ENCODE data around the gene VIM.

The VIM gene

DNA sequence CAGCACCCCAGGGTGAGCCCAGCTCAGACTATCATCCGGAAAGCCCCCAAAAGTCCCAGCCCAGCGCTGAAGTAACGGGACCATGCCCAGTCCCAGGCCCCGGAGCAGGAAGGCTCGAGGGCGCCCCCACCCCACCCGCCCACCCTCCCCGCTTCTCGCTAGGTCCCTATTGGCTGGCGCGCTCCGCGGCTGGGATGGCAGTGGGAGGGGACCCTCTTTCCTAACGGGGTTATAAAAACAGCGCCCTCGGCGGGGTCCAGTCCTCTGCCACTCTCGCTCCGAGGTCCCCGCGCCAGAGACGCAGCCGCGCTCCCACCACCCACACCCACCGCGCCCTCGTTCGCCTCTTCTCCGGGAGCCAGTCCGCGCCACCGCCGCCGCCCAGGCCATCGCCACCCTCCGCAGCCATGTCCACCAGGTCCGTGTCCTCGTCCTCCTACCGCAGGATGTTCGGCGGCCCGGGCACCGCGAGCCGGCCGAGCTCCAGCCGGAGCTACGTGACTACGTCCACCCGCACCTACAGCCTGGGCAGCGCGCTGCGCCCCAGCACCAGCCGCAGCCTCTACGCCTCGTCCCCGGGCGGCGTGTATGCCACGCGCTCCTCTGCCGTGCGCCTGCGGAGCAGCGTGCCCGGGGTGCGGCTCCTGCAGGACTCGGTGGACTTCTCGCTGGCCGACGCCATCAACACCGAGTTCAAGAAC is 1.1 kb downstream of the VIM start (continued):
- TF ChIP-seq KLF7 (tag by site-specific recombination; IDR thresholded peaks at IDR 0.05; ENCODE audit: borderline replicate concordance): peak; percentile 57; the same call in 1 of the 2 replicates
- no peak for TF ChIP-seq ZNF157 (tag by site-specific recombination; IDR thresholded peaks at IDR 0.05)
- TF ChIP-seq, protein P1, sequence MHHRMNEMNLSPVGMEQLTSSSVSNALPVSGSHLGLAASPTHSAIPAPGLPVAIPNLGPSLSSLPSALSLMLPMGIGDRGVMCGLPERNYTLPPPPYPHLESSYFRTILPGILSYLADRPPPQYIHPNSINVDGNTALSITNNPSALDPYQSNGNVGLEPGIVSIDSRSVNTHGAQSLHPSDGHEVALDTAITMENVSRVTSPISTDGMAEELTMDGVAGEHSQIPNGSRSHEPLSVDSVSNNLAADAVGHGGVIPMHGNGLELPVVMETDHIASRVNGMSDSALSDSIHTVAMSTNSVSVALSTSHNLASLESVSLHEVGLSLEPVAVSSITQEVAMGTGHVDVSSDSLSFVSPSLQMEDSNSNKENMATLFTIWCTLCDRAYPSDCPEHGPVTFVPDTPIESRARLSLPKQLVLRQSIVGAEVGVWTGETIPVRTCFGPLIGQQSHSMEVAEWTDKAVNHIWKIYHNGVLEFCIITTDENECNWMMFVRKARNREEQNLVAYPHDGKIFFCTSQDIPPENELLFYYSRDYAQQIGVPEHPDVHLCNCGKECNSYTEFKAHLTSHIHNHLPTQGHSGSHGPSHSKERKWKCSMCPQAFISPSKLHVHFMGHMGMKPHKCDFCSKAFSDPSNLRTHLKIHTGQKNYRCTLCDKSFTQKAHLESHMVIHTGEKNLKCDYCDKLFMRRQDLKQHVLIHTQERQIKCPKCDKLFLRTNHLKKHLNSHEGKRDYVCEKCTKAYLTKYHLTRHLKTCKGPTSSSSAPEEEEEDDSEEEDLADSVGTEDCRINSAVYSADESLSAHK (tag by site-specific recombination; IDR thresholded peaks at IDR 0.05): no peak; the same call in 1 of the 2 replicates
- peak; percentile 73; the same call in 1 of the 2 replicates for TF ChIP-seq ZNF391 (tag by site-specific recombination; IDR thresholded peaks at IDR 0.05; ENCODE audit: borderline replicate concordance, low read depth)
- TF ChIP-seq ZSCAN16 (tag by site-specific recombination; IDR thresholded peaks at IDR 0.05): 0 out of 2 replicates have a peak, but pooled peaks have one; percentile 19
- no peak for TF ChIP-seq ZNF677 (tag by site-specific recombination; IDR thresholded peaks at IDR 0.05)
- 0 out of 2 replicates have a peak, but pooled peaks have one; percentile 12 for TF ChIP-seq ZNF133 (tag by site-specific recombination; IDR thresholded peaks at IDR 0.05)
- TF ChIP-seq ZFP41 (tag by site-specific recombination; IDR thresholded peaks at IDR 0.05; ENCODE audit: borderline replicate concordance): 0 out of 2 replicates have a peak, but pooled peaks have one; percentile 95
- TF ChIP-seq REPIN1 (tag by site-specific recombination; IDR thresholded peaks at IDR 0.05; ENCODE audit: low read depth): no peak; the same call in 1 of the 2 replicates

DNA sequence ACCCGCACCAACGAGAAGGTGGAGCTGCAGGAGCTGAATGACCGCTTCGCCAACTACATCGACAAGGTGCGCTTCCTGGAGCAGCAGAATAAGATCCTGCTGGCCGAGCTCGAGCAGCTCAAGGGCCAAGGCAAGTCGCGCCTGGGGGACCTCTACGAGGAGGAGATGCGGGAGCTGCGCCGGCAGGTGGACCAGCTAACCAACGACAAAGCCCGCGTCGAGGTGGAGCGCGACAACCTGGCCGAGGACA is 1.6 kb downstream of the VIM start:
- TF ChIP-seq YY2 (tag by site-specific recombination; IDR thresholded peaks at IDR 0.05): 0 out of 2 replicates have a peak, but pooled peaks have one; percentile 33
- TF ChIP-seq, protein P2, sequence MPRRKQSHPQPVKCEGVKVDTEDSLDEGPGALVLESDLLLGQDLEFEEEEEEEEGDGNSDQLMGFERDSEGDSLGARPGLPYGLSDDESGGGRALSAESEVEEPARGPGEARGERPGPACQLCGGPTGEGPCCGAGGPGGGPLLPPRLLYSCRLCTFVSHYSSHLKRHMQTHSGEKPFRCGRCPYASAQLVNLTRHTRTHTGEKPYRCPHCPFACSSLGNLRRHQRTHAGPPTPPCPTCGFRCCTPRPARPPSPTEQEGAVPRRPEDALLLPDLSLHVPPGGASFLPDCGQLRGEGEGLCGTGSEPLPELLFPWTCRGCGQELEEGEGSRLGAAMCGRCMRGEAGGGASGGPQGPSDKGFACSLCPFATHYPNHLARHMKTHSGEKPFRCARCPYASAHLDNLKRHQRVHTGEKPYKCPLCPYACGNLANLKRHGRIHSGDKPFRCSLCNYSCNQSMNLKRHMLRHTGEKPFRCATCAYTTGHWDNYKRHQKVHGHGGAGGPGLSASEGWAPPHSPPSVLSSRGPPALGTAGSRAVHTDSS (tag by site-specific recombination; IDR thresholded peaks at IDR 0.05): no peak
- TF ChIP-seq, protein P3, sequence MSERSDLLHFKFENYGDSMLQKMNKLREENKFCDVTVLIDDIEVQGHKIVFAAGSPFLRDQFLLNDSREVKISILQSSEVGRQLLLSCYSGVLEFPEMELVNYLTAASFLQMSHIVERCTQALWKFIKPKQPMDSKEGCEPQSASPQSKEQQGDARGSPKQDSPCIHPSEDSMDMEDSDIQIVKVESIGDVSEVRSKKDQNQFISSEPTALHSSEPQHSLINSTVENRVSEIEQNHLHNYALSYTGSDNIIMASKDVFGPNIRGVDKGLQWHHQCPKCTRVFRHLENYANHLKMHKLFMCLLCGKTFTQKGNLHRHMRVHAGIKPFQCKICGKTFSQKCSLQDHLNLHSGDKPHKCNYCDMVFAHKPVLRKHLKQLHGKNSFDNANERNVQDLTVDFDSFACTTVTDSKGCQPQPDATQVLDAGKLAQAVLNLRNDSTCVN (tag by site-specific recombination; optimal IDR thresholded peaks at IDR 0.05): peak; percentile 27
- ChIA-PET POLR2A (interaction anchor here (0.7 to 4.2 kb wide), 36 partner anchors 9 to 412 kb away, joined by 3 to 78 read pairs (median 4); partner anchors contain the start of genes RSU1 and TRDMT1), CTCF (interaction anchor here (0.6 to 1.6 kb wide), 7 partner anchors 14 to 257 kb away, joined by 3 to 7 read pairs (median 3); no protein-coding TSS in a partner anchor)
- Histone ChIP-seq H3K36me3 (ENCODE audit: control insufficient read depth in 2 of 2, insufficient read depth in 1 of 2, low read length in 2 of 2) (peaks cover 39 to 52% of the 10 kb centered on the region in 2 experiments), H3K4me1 (ENCODE audit: control insufficient read depth, insufficient read depth, low read length) (peaks cover 11% of the 10 kb centered on the region), H3K27ac (ENCODE audit: extremely low read depth, low read depth, low read length) (peak overlapping the region; percentile 97), H3K4me3 (ENCODE audit: low read depth, low read length) (peak overlapping the region; percentile 99), H3K9me3 (ENCODE audit: control insufficient read depth, insufficient read depth, low read depth, low read length) (no peaks in the 10 kb centered on the region)

DNA sequence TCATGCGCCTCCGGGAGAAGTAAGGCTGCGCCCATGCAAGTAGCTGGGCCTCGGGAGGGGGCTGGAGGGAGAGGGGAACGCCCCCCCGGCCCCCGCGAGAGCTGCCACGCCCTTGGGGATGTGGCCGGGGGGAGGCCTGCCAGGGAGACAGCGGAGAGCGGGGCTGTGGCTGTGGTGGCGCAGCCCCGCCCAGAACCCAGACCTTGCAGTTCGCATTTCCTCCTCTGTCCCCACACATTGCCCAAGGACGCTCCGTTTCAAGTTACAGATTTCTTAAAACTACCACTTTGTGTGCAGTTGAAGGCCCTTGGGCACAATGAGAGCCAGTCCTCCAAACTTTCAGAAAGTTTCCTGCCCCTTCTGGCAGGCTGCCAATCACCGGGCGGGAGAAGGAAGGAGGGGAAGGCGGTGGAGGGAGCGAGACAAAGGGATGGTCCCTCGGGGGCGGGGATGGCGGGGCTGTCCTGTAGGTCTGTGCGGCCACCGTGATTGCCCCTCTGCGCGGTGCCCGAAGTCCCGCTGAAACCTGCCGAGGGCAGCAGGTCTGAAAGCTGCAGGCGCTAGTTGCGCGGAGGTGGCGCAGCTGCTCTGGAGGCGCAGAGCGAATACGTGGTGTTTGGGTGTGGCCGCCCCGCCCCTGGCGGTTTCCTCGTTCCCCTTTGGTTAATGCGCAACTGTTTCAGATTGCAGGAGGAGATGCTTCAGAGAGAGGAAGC is 2.1 kb downstream of the VIM start:
- H3K4me1 ChIP-seq (ENCODE audit: control insufficient read depth, insufficient read depth, low read length): peaks cover 11% of the 10 kb centered on the region
- POLR2A ChIA-PET: interaction anchor here (0.7 to 4.2 kb wide), 34 partner anchors 8 to 413 kb away, joined by 3 to 78 read pairs (median 5); partner anchors contain the start of genes RSU1 and TRDMT1
- TF ChIP-seq, protein P4, sequence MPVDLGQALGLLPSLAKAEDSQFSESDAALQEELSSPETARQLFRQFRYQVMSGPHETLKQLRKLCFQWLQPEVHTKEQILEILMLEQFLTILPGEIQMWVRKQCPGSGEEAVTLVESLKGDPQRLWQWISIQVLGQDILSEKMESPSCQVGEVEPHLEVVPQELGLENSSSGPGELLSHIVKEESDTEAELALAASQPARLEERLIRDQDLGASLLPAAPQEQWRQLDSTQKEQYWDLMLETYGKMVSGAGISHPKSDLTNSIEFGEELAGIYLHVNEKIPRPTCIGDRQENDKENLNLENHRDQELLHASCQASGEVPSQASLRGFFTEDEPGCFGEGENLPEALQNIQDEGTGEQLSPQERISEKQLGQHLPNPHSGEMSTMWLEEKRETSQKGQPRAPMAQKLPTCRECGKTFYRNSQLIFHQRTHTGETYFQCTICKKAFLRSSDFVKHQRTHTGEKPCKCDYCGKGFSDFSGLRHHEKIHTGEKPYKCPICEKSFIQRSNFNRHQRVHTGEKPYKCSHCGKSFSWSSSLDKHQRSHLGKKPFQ (tag by site-specific recombination; IDR thresholded peaks at IDR 0.05): no peak
- TF ChIP-seq KLF7 (tag by site-specific recombination; IDR thresholded peaks at IDR 0.05; ENCODE audit: borderline replicate concordance) (peak; percentile 97), ZNF302 (tag by site-specific recombination; IDR thresholded peaks at IDR 0.05; ENCODE audit: low read depth) (no peak), ZNF335 (tag by site-specific recombination; conservative IDR thresholded peaks at IDR 0.05) (peak; percentile 97), ZNF114 (tag by site-specific recombination; IDR thresholded peaks at IDR 0.05) (no peak), SP3 (tag by site-specific recombination; IDR thresholded peaks at IDR 0.05) (peak; percentile 84), ZNF132 (tag by site-specific recombination; IDR thresholded peaks at IDR 0.05; ENCODE audit: borderline replicate concordance) (no peak)
- TF ChIP-seq, protein P1 (tag by site-specific recombination; IDR thresholded peaks at IDR 0.05): peak; percentile 100

More for the DNA sequence above, 2.1 kb downstream of the VIM start:
- Histone ChIP-seq H3K4me3 (ENCODE audit: low read depth, low read length) (peak overlapping the region; percentile 99), H3K36me3 (ENCODE audit: control insufficient read depth in 2 of 2, insufficient read depth in 1 of 2, low read length in 2 of 2) (peaks cover 44 to 57% of the 10 kb centered on the region in 2 experiments), H3K9me3 (ENCODE audit: control insufficient read depth, insufficient read depth, low read depth, low read length) (no peaks in the 10 kb centered on the region), H3K27ac (ENCODE audit: extremely low read depth, low read depth, low read length) (peak overlapping the region; percentile 97)
- CTCF ChIA-PET: interaction anchor here (0.6 to 1.9 kb wide), 13 partner anchors 9 to 377 kb away, joined by 3 to 7 read pairs (median 4); no protein-coding TSS in a partner anchor

All from HEK293 (cell line).